H1 (cell line): ENCODE measurements around the gene TPO.

Experiments used
- ATF2 ChIP-seq: IDR thresholded peaks from 2 replicates; pipeline ENCODE4 v1.6.1; 2012; ENCODE audit warnings: low read length, inconsistent platforms
- CTCF ChIP-seq, 3 experiments: IDR thresholded peaks; 1 replicate in 2 of 3; 2 replicates in 1 of 3; pipeline versions ENCODE4 v1.5.1 to v1.6.1; 2011; ENCODE audit warnings: low read length in 3 of 3, mild to moderate bottlenecking in 3 of 3, inconsistent platforms in 2 of 3, low read depth in 1 of 3, moderate library complexity in 1 of 3; ENCODE audit not compliant: insufficient read depth in 1 of 3; ENCODE audit errors: control extremely low read depth in 1 of 3
- POLR2A ChIP-seq, 2 experiments: IDR thresholded peaks; 1 replicate in 1 of 2; 2 replicates in 1 of 2; pipeline ENCODE4 v1.6.1; 2011; ENCODE audit warnings: low read depth in 2 of 2, low read length in 2 of 2, mild to moderate bottlenecking in 2 of 2; ENCODE audit errors: control extremely low read depth in 1 of 2
- ZNF274 ChIP-seq: IDR thresholded peaks from 2 replicates; pipeline ENCODE4 v1.7.0; 2012; ENCODE audit warnings: low read length, borderline replicate concordance; ENCODE audit errors: extremely low read depth

GRCh38 chr2:1571477-1572417 is 158.5 kb downstream of the TPO start:
- TF ChIP-seq POLR2A (IDR thresholded peaks at IDR 0.05; ENCODE audit: control extremely low read depth in 1 of 2, low read depth in 2 of 2, low read length in 2 of 2) (no peak), ATF2 (no peak), ZNF274 (no peak), CTCF (IDR thresholded peaks at IDR 0.05; ENCODE audit: control extremely low read depth in 1 of 3, insufficient read depth in 1 of 3, low read depth in 1 of 3, low read length in 3 of 3) (no peak)
